Astrocyte of the spinal cord (primary cell): ENCODE data around the gene TMBIM6.
A peak's percentile ranks its signal among the peaks of the same experiment; 100 is the strongest.
"Not testable (repeated sequence)": the region's sequence is repeated elsewhere in the genome, so short reads cannot be mapped to it uniquely, and the experiment has no call there.

Experiments
- DNase-seq: peaks from one replicate; pipeline ENCODE4 v3.0.0; 2011; ENCODE audit warnings: low read depth, low spot score
- H3K4me3 ChIP-seq: 2 replicates; pipeline ENCODE4 v1.5.1; 2011; ENCODE audit warnings: low read depth, mild to moderate bottlenecking, low read length, moderate library complexity
- in situ Hi-C: cut with HindIII; loops from 2 replicates; pipeline ENCODE4 v1.10.0; 2017; ENCODE audit warnings: low sequenced_read_pairs
- TF ChIP-seq, protein P1 (sequence below): IDR thresholded peaks from 2 replicates; pipeline ENCODE4 v1.5.1; 2012; ENCODE audit warnings: low read depth, mild to moderate bottlenecking, low read length, inconsistent platforms

Gene TMBIM6

DNA sequence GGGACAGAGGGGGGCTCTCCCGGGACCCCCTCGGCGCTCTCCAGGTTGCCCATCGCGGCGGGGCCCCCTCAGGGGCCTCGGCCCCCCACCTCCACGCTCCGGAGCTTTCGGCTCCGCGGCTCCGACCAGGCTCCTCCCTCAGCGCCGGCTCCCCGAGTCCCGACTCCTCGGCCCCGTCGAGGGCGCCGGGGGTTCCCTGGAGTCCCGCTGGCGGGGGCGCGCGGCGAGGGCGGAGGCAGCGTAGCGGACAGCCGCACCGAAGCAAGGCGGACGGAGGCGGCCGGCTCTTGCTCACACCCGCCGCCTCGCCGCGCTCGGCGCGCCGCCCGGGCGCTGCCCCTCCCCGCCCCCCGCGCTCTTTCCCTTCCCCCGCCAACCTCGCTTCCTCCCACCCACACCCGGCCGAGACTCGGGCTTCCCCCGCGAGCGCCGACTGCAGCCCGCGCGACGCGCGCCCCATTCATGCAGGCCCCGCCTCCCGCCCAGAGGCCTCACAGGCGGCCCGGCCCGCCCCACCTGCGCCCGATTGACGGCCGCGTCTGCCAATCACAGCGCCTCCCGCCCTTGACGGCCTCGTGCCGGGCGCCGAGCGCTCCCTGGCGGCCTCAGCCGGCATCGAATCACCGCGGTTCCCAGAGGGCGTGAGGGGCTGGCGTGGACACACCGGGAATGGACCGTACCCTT lies 34.1 kb upstream of the TMBIM6 start, which contains the start of gene FMNL3:
FMNL3 (minus strand) TSS at position 278 of the 684 bp plus-strand sequence; CDS start at position 53, 225 bp downstream.
- H3K4me3 ChIP-seq: peak within 1 kb of the TSS; percentile 87
- in situ Hi-C loops: no loop called here
- TF ChIP-seq, protein P1, sequence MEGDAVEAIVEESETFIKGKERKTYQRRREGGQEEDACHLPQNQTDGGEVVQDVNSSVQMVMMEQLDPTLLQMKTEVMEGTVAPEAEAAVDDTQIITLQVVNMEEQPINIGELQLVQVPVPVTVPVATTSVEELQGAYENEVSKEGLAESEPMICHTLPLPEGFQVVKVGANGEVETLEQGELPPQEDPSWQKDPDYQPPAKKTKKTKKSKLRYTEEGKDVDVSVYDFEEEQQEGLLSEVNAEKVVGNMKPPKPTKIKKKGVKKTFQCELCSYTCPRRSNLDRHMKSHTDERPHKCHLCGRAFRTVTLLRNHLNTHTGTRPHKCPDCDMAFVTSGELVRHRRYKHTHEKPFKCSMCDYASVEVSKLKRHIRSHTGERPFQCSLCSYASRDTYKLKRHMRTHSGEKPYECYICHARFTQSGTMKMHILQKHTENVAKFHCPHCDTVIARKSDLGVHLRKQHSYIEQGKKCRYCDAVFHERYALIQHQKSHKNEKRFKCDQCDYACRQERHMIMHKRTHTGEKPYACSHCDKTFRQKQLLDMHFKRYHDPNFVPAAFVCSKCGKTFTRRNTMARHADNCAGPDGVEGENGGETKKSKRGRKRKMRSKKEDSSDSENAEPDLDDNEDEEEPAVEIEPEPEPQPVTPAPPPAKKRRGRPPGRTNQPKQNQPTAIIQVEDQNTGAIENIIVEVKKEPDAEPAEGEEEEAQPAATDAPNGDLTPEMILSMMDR: peak; percentile 93
- peak; percentile 98 for DNase-seq

DNA sequence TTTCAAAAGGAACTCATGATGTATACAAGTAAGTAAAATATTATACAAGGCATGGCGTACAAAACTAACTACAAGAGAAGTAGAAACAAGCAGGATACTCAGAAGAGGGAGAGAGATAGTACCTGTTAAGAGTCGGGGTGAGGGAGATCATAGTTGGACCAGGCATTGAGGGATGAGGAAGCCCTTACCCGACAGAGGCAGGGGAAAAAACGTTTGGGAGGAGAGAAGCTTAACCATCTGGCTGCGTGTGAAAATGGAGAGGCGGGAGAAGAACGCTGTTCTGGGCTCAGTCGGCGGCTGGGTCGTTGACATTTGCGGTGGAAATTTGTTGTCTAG lies 33.6 kb upstream of the TMBIM6 start:
- TF ChIP-seq, protein P1: no peak
- in situ Hi-C loops: no loop called here
- no peak overlapping the region for H3K4me3 ChIP-seq
- no peak for DNase-seq

DNA sequence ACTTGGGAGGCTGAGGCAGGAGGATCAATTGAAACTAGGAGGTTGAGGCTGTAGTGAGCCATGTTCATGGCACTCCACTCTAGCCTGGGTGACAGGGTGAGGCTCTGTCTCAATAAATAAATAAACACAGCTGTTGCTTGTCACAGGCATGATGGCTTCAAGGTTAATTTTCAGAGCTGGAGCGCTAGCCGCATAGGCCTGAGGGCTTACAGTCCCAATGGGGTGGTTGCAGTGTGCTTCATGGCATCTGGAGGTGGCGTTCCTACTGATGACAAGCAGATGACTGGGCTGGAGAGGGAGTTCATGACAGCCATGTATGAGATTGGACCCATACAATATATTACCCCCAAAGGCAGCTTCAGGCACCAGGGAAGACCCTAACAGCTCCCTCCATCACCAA lies 32.5 kb upstream of the TMBIM6 start:
- TF ChIP-seq, protein P1: no peak
- H3K4me3 ChIP-seq: no peak overlapping the region
- in situ Hi-C loops: no loop called here
- DNase-seq: no peak

DNA sequence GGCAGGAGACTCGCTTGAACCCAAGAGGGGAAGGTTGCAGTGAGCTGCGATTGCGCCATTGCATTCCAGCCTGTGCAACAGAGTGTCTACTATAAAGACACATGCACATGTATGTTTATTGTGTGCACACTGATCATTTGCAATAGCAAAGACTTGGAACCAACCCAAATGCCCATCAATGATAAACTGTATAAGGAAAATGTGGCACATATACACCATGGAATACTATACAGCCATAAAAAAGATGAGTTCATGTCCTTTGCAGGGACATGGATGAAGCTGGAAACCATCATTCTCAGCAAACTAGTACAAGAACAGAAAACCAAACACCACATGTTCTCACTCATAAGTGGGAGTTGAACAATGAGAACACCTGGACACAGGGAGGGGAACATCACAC lies 27.4 kb upstream of the TMBIM6 start:
- H3K4me3 ChIP-seq, DNase-seq, in situ Hi-C loops: not testable (repeated sequence)

DNA sequence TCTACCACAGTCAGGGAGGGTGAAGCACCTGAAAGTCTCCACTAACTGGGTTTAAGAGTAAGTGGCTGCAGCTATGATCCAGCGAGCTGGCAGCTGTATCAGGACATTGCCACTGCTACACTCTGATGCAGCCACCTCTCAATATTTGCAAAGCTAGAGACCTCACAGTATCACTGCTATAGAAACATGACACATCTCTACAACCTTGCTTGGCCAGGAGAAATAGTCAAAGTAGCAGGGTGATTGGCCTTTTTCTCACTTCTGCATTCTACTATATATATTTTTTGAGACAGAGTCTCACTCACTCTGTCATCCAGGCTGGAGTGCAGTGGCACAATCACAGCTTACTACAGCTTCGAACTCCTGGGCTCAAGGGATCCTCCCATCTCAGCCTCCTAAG lies 24.8 kb upstream of the TMBIM6 start:
- no peak for DNase-seq
- no peak overlapping the region for H3K4me3 ChIP-seq
- TF ChIP-seq, protein P1: no peak
- in situ Hi-C loops: no loop called here

DNA sequence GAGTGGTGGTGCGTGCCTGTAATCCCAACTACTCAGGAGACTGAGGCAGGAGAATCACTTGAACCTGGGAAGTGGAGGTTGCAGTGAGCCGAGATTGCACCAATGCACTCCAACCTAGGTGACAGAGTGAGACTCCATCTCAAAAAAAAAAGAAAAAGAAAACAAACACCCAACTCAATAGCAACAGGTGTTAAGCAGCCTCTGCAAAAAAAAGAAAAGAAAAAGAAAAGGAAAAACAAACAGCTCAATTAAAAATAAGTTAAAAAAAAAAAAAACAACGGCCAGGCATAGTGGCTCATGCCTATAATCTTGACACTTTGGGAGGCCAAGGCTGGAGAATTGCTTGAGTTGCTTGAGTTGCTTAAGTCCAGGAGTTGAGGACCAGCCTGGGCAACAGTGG lies 23.6 kb upstream of the TMBIM6 start:
- H3K4me3 ChIP-seq, in situ Hi-C loops, DNase-seq: not testable (repeated sequence)

DNA sequence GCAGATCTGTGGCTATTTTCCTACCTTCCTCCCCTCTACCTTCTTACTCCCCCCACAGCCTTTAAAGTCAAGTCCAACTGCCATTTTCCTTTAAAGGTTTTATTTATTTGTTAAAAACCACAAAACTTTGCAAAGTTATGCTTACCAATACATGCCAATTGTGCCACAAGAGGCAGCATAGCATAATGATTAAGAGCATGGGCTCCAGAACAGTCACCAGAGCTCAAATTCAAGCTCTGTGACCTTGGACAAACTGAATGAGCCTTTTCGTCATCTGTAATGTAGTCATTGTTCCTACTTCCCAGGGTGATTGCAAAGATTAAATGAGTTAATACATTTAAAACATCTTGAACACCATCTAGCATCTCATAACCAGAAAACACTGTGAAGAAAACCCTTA lies 21.1 kb upstream of the TMBIM6 start:
- no peak for DNase-seq
- no peak overlapping the region for H3K4me3 ChIP-seq
- in situ Hi-C loops: no loop called here
- TF ChIP-seq, protein P1: no peak

DNA sequence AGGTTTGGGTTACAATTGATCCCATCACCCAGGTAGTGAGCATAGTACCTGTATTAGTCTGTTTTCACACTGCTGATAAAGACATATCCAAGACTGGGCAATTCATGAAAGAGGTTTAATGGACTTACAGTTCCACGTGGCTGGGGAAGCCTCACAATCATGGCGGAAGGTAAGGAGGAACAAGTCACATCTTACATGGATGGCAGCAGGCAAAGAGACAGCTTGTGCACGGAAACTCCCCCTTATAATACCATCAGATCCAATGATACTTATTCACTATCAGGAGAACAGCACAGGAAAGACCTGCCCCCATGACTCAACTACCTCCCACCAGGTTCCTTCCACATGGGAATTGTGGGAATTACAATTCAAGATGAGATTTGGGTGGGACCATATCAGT lies 20.0 kb upstream of the TMBIM6 start:
- H3K4me3 ChIP-seq, DNase-seq, in situ Hi-C loops: not testable (repeated sequence)
